ENCODE measurements around the gene GOLPH3L.

- TF ChIP-seq CTCF (IDR thresholded peaks at IDR 0.05; ENCODE audit: low read depth, low read length) (no peak), MAX (IDR thresholded peaks at IDR 0.05; ENCODE audit: low read depth, low read length) (no peak), POLR2A (IDR thresholded peaks at IDR 0.05; ENCODE audit: extremely low read depth, insufficient read length) (no peak)
Observed at GRCh38 chr1:150610576-150610975, 86.4 kb downstream of the GOLPH3L start.
